Thyroid gland (tissue), 4 donors: ENCODE measurements around the gene TANGO2. TPM values are rescaled to one million over a fixed set of nuclear protein-coding genes. Genes with fewer than 3 reads are reported as not detected.
A peak's percentile ranks its signal among the peaks of the same experiment; 100 is the strongest.

Experiments
- DNase-seq, 2 donors: peaks; one replicate each; pipeline ENCODE4 v3.0.0-alpha.2; 2019
- H3K27ac ChIP-seq, 3 donors: fragments of 200-600 bp; sonication (generic); 1 replicate in 2 of 3; 2 replicates in 1 of 3; pipeline ENCODE4 v1.5.1; 2016 to 2019; ENCODE audit warnings: mild to moderate bottlenecking in 1 of 3, moderate library complexity in 1 of 3
- H3K27me3 ChIP-seq: fragments of 200-600 bp; sonication (generic); one replicate; pipeline ENCODE4 v1.5.1; 2019
- H3K36me3 ChIP-seq, 2 donors: fragments of 200-600 bp; sonication (generic); one replicate each; pipeline ENCODE4 v1.5.1; 2016 to 2019
- H3K4me1 ChIP-seq, 2 donors: fragments of 200-600 bp; sonication (generic); one replicate each; pipeline ENCODE4 v1.5.1; 2017 to 2019
- H3K4me3 ChIP-seq, 3 donors: fragments of 200-600 bp; sonication (generic); replicated peaks in 1 of 3; 1 replicate in 2 of 3; 2 replicates in 1 of 3; pipeline ENCODE4 v1.5.1; 2016; ENCODE audit warnings: mild to moderate bottlenecking in 1 of 3
- H3K9me3 ChIP-seq: fragments of 200-600 bp; sonication (generic); one replicate; pipeline ENCODE4 v1.5.1; 2017
- CTCF ChIP-seq, 6 experiments: fragments of 200-600 bp in 3 of 6; fragments of 450-650 bp in 3 of 6; sonication (generic) in 3 of 6; IDR thresholded peaks; one replicate each; pipeline ENCODE4 v1.5.1; 2016 to 2019; ENCODE audit warnings: antibody characterized with exemption in 6 of 6, mild to moderate bottlenecking in 2 of 6, inconsistent platforms in 1 of 6, moderate library complexity in 1 of 6
- POLR2A ChIP-seq, 2 donors: fragments of 450-650 bp; IDR thresholded peaks; one replicate each; pipeline ENCODE4 v1.6.1; 2017; ENCODE audit warnings: antibody characterized with exemption in 2 of 2, mild to moderate bottlenecking in 2 of 2, moderate library complexity in 1 of 2
- WGBS, 2 donors: methylation state at CpG; one replicate each; pipeline ENCODE4 v1.1.5; 2017; 5-methylcytosine and 5-hydroxymethylcytosine counted together
- intact Hi-C: fragments of 100-400 bp; cut with DNase I; formaldehyde crosslinking; loops from one replicate; pipeline ENCODE4 v1.15.1; 2023
- total RNA-seq, 4 donors: library from RNA; depleted of rRNA; stranded (reverse); fragments of >200 nt; gene quantifications; one replicate each; pipeline ENCODE4 v1.2.3, GENCODE V29; 2016

TANGO2 gene
- total RNA-seq, 4 donors from 2014 or later: 50.3 to 82.7 (median 65.2) TPM

GRCh38 chr22:20000246-20001081 lies 20.4 kb upstream of the TANGO2 start:
- no peaks in the 10 kb centered on the region for H3K9me3 ChIP-seq
- intact Hi-C loops: no loop called here
- no peaks in the 10 kb centered on the region for H3K36me3 ChIP-seq
- peak overlapping the region; percentile 38 to 58 (median 46) for H3K27ac ChIP-seq
- no peak overlapping the region for H3K4me3 ChIP-seq
- TF ChIP-seq POLR2A (IDR thresholded peaks at IDR 0.05): no peak
- no peak for TF ChIP-seq CTCF (IDR thresholded peaks at IDR 0.05)
- no peaks in the 10 kb centered on the region for H3K27me3 ChIP-seq
- WGBS, 2 donors: 72 to 76% methylated on average over 10 of the region's 14 CpGs
- peak; percentile 75 to 81 for DNase-seq
- peaks cover 51 to 70% of the 10 kb centered on the region in 2 donors for H3K4me1 ChIP-seq

GRCh38 chr22:20001082-20001638 lies 19.8 kb upstream of the TANGO2 start:
- DNase-seq: no peak
- Histone ChIP-seq H3K27me3 (no peaks in the 10 kb centered on the region), H3K36me3 (no peaks in the 10 kb centered on the region), H3K27ac (peak overlapping the region; percentile 10 to 58 (median 38)), H3K9me3 (no peaks in the 10 kb centered on the region), H3K4me1 (peaks cover 45 to 67% of the 10 kb centered on the region in 2 donors), H3K4me3 (no peak overlapping the region)
- TF ChIP-seq CTCF (IDR thresholded peaks at IDR 0.05): no peak
- no peak for TF ChIP-seq POLR2A (IDR thresholded peaks at IDR 0.05)
- WGBS, 2 donors: 87 to 91% methylated on average over 8 to 10 of the region's 11 CpGs
- intact Hi-C loops: no loop called here

GRCh38 chr22:20002128-20002527 lies 18.8 kb upstream of the TANGO2 start:
- TF ChIP-seq CTCF (IDR thresholded peaks at IDR 0.05) (no peak), POLR2A (IDR thresholded peaks at IDR 0.05) (no peak)
- 47 to 63% methylated on average over 9 of the region's 9 CpGs for WGBS, 2 donors
- Histone ChIP-seq H3K27me3 (no peaks in the 10 kb centered on the region), H3K4me3 (no peak overlapping the region), H3K4me1 (peaks cover 45 to 57% of the 10 kb centered on the region in 2 donors), H3K36me3 (no peaks in the 10 kb centered on the region), H3K27ac (peak overlapping the region; percentile 27 to 61 (median 51)), H3K9me3 (no peaks in the 10 kb centered on the region)
- no peak for DNase-seq
- intact Hi-C loops: no loop called here

GRCh38 chr22:20002636-20003035 lies 18.3 kb upstream of the TANGO2 start:
- Histone ChIP-seq H3K36me3 (no peaks in the 10 kb centered on the region), H3K27me3 (no peaks in the 10 kb centered on the region), H3K27ac (peak overlapping the region; percentile 27 to 61 (median 51)), H3K4me3 (no peak overlapping the region), H3K4me1 (peaks cover 45 to 55% of the 10 kb centered on the region in 2 donors), H3K9me3 (no peaks in the 10 kb centered on the region)
- no peak for DNase-seq
- intact Hi-C loops: no loop called here
- TF ChIP-seq CTCF (IDR thresholded peaks at IDR 0.05) (no peak), POLR2A (IDR thresholded peaks at IDR 0.05) (no peak)
- WGBS, 2 donors: 74 to 77% methylated on average over 2 of the region's 2 CpGs

- no peak for TF ChIP-seq POLR2A (IDR thresholded peaks at IDR 0.05)
- no peak for TF ChIP-seq CTCF (IDR thresholded peaks at IDR 0.05)
- Histone ChIP-seq H3K9me3 (no peaks in the 10 kb centered on the region), H3K4me1 (peaks cover 42 to 48% of the 10 kb centered on the region in 2 donors), H3K36me3 (no peaks in the 10 kb centered on the region), H3K27ac (no peak overlapping the region), H3K4me3 (no peak overlapping the region), H3K27me3 (no peaks in the 10 kb centered on the region)
- DNase-seq: no peak
- intact Hi-C loops: no loop called here
- WGBS, 2 donors: 98 to 100% methylated on average over 1 of the region's 1 CpG
These were observed 17.6 kb upstream of the TANGO2 start for GRCh38 chr22:20003304-20003703.
